Activated T-cell treated with anti-CD3 and anti-CD28 coated beads, Interleukin-2, amount 50 U/mL, for 1 hour (primary cell): ENCODE data around the gene USB1.

Source experiments
- DNase-seq: peaks from one replicate; pipeline ENCODE4 v3.0.0-alpha.2; 2020

USB1 gene

DNA sequence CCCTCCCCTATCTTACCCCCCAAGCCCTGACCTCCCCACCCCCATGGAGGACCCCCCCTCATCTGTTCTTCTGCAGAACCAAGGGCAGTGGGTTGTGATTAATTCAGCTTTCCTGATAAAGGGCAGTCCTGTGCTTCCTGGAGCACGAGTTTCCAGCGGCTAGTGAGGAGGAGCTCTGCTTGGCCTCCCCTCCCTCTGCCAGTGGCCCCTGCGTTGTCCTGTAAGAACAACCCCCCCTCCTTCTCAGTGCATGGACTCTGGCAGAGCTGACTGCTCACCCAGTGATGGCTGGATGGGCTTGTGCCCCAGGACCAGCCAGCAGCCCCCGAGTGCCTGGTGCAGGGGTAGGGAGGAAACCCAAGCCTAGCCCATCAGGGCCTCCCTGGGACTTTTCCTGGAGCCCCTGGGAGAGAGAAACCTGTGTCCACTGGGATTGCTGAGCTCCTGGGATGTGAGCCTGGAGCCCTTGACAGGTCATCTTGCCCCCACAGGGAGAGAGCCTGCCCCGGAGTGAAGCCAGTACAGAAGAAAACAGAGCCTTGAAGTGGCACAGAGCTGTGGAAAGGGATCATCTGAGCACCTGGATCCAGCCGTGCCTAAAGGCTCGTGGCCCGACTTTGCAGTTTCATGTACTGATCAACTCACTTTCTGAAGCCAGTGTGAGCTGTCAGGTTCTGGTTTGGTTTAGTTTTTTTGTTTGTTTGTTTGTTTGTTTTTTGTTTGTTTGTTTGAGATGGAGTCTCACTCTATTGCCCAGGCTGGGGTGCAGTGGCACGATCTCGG lies 50.8 kb downstream of the USB1 start:
- no peak for DNase-seq

DNA sequence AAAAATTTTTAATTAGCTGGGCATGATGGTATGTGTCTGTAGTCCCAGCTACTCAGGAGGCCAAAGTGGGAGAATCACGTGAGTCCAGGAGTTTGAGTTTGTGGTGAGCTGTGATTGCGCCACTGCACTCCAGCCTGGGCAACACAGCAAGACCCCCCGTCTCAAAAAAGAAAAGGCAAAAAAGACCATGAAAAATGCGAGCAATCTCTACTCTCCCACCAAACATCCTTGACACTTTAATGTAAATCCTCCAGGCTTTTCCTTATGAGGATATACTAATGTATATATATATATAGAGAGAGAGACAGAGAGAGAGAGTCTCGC lies 52.4 kb downstream of the USB1 start:
- no peak for DNase-seq

DNA sequence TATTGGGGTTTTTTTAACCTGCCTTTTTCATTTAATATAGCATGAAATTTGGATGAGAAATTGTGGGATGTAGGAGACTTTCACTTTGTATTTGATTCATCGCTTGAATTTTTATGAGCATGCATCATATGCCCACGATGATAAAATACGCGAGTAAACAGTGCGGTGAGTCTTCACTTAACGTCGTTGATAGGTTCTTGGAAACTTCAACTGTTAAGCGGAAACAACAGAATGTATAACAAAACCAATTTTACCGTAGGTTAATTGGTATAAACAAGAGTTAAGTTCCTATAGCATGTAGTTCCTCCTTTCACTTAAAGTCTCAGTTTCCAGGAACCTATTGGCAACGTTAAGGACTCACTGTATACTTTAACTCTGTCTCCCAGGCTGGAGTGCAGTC lies 53.1 kb downstream of the USB1 start:
- no peak for DNase-seq

DNA sequence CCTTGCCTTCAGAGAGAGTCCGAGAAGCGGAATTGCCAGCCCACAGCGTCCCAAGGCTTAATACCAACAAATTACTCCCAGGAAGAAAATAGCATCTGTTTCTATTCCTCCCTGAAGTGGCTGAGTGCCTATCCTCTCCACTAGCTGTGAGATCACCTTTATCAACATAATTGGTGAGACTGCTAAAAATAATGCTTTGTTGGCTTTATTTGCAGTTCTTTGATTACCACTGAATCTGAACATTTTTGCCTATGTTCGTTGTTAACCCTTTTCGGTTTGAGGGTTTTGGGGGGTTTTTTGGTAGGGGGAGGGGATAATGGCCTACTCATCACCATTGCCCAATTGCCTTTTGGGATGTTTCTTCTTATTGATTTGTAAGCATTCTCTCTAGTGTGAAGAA lies 55.4 kb downstream of the USB1 start:
- no peak for DNase-seq

DNA sequence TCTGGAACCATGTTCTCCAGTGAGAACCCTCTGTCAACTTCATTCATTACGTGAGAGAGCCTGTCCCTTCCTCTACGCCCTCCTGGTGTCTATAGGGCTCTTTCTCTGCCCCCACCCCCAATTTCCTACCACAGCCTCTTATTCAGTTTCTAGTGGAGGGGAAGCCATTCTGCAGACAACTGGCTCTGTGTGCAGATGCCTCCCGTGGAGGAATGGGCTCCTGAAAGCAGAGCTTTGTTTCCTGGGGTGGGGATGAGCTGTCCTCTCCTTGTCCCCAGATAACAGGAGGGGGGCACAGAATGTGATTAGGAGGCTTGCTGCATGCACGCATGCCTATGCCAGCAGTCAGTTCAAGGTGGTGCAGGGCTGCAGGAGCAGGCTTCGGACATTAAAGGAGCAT lies 55.9 kb downstream of the USB1 start:
- DNase-seq = no peak

DNA sequence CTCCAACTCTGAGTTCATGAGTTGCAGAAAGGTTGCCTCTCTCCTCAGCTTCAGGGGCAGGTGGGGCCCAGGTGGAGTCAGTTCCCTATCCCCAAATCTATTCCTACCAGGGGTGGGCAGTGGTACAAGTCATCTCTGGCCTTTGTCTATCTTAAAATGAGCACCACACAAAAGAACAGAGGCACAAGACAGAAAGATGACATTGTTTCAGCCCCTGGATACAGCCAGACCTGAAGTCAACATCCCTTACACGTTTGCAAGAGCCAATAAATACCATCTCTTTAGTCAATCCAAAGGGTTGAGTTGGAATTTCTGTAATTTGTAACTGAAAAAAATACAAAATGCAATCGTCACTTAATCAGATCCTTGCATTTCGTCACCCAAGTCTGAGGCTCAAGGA lies 56.6 kb downstream of the USB1 start:
- DNase-seq = no peak

DNA sequence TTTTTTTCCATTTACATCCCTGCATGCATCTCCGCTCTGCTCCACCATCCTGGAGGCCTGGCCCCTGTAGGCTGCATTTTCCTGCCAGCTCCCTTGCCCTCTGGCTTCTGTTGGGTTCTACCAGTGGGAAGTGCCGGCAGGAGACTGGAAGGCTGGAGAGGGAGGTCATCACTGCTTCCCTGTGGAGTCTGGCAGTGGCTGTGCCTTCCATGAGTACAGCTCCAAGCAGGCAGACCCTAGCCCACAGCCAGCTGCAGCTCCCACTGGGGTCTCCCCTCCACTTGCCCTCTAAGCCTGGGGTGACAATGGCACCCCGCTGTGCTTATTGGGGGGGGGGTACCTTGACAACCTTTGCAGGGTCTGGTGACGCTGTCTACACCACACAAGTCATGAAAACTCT lies 61.6 kb downstream of the USB1 start:
- DNase-seq = no peak

DNA sequence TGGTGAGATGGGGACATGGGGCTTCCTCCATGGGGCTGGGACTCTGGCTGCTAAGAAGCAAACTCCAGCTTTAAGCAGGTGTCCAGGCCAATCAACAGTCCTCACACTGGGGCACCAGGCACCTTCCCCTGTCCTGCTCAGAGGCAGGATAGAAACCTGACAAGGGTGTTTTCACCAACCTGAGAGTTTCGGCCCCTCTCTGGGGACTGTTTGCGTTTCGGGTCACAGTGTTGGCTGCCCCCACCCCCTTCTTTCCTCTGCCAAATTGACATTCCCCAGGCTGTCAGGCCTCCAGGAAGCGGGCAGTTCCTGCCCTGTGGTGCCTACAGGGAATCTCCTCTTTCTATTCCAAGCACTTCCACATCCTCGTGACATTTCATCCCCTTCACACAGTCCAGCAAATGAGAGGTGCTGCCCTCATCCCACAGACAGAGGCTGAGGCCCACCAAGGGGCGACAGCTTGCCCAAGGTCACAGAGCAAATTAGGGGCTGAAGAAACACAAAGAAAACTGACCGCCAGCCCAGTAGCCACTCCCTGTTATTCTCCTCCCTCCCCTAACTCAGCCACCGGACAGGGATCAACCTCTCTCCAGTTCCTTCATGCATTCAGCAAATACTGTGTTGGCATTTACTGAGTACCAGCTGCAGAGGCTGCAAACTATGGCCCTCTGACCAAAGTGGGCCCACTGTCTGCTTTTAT lies 62.3 kb downstream of the USB1 start:
- no peak for DNase-seq

DNA sequence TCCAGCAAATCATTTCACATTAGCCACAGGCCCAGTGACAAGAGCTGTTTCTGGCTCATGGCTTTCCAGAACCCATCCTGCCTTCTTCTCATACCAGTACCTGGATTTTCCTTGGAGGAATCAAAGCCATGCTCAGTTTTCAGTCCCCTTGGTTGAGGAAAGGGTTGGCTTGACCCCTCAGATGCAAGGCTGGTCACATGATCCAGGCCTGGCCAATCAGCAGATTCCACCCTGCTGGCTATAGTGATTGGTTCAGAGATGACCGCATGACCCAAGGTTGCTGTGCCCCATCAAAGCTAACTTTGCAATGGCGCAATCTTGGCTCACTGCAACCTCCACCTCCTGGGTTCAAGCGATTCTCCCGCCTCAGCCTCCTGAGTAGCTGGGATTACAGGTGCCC lies 69.4 kb downstream of the USB1 start:
- DNase-seq = no peak
